ENCODE data around the gene KRTAP19-8.

KRTAP19-8 gene, protein sequence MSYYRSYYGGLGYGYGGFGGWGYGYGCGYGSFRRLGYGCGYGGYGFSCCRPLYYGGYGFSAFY

DNA sequence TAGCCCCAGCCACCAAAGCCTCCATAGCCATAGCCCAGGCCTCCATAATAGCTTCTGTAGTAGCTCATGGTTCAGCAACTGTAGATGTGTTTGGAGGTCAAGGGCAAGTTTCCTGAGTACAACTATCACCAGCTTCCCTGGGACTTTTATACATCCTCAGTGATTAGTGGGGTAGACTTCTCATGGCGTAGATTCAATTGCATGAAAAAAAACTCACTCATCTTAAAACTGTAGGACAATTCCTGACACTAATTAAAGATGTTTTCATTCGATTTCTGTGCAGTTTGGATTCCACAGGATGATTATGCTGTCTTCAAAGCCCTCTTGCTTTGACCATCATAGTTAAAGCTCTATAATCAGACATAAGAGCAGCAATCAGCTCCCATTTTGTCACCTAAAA, at the start of gene KRTAP19-8:
TSS of gene KRTAP19-8 (minus strand) at position 101 of the 400 bp plus-strand sequence. CDS start at position 68, 33 bp downstream.
- Histone ChIP-seq H3K36me3 (ENCODE audit: insufficient read depth, low read length) (no peaks in the 10 kb centered on the region), H3K9me3 (ENCODE audit: low read depth, low read length) (no peaks in the 10 kb centered on the region), H3K9ac (ENCODE audit: insufficient read length) (no peak within 1 kb of the TSS), H3K4me3 (no peak within 1 kb of the TSS), H3K27ac (no peak within 1 kb of the TSS)
- TF ChIP-seq FOXP2 (optimal IDR thresholded peaks at IDR 0.05; ENCODE audit: control extremely low read depth, extremely low read length, insufficient read depth) (no peak), POLR2AphosphoS5 (IDR thresholded peaks at IDR 0.05; ENCODE audit: borderline replicate concordance, low read depth, low read length) (no peak), EZH2 (IDR thresholded peaks at IDR 0.05) (no peak)
- DNase-seq (ENCODE audit: low read depth, low spot score), result no peak

- H3K27ac ChIP-seq, result no peak overlapping the region
- H3K9ac ChIP-seq (ENCODE audit: insufficient read length), result no peak overlapping the region
- H3K4me3 ChIP-seq, result no peak overlapping the region
- TF ChIP-seq FOXP2 (optimal IDR thresholded peaks at IDR 0.05; ENCODE audit: control extremely low read depth, extremely low read length, insufficient read depth), result no peak
- no peak for TF ChIP-seq POLR2AphosphoS5 (IDR thresholded peaks at IDR 0.05; ENCODE audit: borderline replicate concordance, low read depth, low read length)
- no peak for TF ChIP-seq EZH2 (IDR thresholded peaks at IDR 0.05)
- H3K9me3 ChIP-seq (ENCODE audit: low read depth, low read length), result no peaks in the 10 kb centered on the region
- DNase-seq (ENCODE audit: low read depth, low spot score), result no peak
- H3K36me3 ChIP-seq (ENCODE audit: insufficient read depth, low read length), result no peaks in the 10 kb centered on the region
These were observed 49.6 kb upstream of the KRTAP19-8 start for GRCh38 chr21:31087639-31088473.

DNA sequence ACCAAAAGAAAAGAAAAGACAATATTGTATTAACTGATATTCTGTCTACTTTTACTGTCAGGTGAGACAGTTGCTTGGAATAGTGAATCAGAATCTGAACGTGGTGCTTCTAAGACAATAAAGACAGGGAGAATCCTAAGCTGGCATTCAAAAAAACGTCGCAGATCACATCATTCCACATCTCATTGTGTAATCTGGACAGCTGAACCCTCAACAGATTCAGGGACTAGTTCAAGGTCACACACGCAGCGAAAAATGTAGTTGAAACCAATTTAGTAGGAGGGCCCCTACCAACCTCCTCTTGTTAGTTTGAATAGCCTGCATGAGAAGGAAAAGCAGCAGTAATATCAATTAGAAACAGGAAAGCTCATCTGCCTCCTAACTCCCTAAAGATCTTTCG, 46.4 kb upstream of the KRTAP19-8 start:
- Histone ChIP-seq H3K36me3 (ENCODE audit: insufficient read depth, low read length) (no peaks in the 10 kb centered on the region), H3K4me3 (no peak overlapping the region), H3K27ac (no peak overlapping the region), H3K9ac (ENCODE audit: insufficient read length) (no peak overlapping the region), H3K9me3 (ENCODE audit: low read depth, low read length) (no peaks in the 10 kb centered on the region)
- no peak for TF ChIP-seq FOXP2 (optimal IDR thresholded peaks at IDR 0.05; ENCODE audit: control extremely low read depth, extremely low read length, insufficient read depth)
- TF ChIP-seq POLR2AphosphoS5 (IDR thresholded peaks at IDR 0.05; ENCODE audit: borderline replicate concordance, low read depth, low read length), result no peak
- TF ChIP-seq EZH2 (IDR thresholded peaks at IDR 0.05), result no peak
- DNase-seq (ENCODE audit: low read depth, low spot score), result no peak

DNA sequence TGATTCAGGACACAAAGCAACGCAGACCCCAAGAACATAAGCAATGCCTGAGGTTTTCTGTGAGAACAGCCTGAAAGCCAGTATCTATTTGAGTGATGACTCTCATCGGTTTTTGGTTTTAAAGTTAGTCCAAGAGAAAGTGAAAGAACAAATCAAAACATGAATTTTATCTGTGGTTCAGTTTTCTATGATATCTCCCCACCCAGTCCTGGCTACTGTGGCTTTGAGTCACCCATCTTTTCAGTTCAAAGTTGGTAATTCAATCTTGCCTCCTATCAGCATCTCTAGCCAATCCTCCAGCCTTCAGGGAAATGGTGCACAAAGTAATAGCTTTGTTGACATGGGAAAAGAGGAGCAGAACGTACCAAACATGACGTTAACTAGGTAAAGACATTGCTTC, 40.5 kb upstream of the KRTAP19-8 start:
- Histone ChIP-seq H3K36me3 (ENCODE audit: insufficient read depth, low read length) (no peaks in the 10 kb centered on the region), H3K4me3 (no peak overlapping the region), H3K9me3 (ENCODE audit: low read depth, low read length) (no peaks in the 10 kb centered on the region), H3K9ac (ENCODE audit: insufficient read length) (no peak overlapping the region), H3K27ac (no peak overlapping the region)
- no peak for TF ChIP-seq POLR2AphosphoS5 (IDR thresholded peaks at IDR 0.05; ENCODE audit: borderline replicate concordance, low read depth, low read length)
- no peak for TF ChIP-seq EZH2 (IDR thresholded peaks at IDR 0.05)
- no peak for TF ChIP-seq FOXP2 (optimal IDR thresholded peaks at IDR 0.05; ENCODE audit: control extremely low read depth, extremely low read length, insufficient read depth)
- DNase-seq (ENCODE audit: low read depth, low spot score), result no peak

GRCh38 chr21:31078216-31078615, 39.9 kb upstream of the KRTAP19-8 start:
- no peak for DNase-seq (ENCODE audit: low read depth, low spot score)
- TF ChIP-seq POLR2AphosphoS5 (IDR thresholded peaks at IDR 0.05; ENCODE audit: borderline replicate concordance, low read depth, low read length) (no peak), EZH2 (IDR thresholded peaks at IDR 0.05) (no peak), FOXP2 (optimal IDR thresholded peaks at IDR 0.05; ENCODE audit: control extremely low read depth, extremely low read length, insufficient read depth) (no peak)
- H3K27ac ChIP-seq, result no peak overlapping the region

DNA sequence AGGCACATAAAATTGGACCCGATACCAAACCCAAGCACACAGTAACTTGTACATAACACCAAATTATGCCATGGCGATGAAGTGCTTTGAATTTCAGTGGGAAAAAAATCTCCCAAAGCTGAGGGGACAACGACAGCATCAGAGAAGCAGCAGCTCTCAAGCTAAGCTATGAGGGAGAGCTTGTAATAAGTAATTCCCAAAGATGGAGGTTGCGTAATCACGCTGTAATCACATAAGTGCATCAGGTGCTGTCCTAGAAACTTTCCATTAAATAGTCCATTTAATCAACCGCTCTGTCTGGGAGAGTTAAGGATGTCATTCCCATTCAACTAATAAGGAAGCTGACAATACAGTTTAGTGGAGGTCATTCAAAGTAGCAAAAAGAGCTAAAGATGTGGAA, 37.6 kb upstream of the KRTAP19-8 start:
- DNase-seq (ENCODE audit: low read depth, low spot score), result no peak
- Histone ChIP-seq H3K27ac (no peak overlapping the region), H3K36me3 (ENCODE audit: insufficient read depth, low read length) (no peaks in the 10 kb centered on the region), H3K9me3 (ENCODE audit: low read depth, low read length) (no peaks in the 10 kb centered on the region), H3K4me3 (no peak overlapping the region), H3K9ac (ENCODE audit: insufficient read length) (no peak overlapping the region)
- TF ChIP-seq EZH2 (IDR thresholded peaks at IDR 0.05), result no peak
- no peak for TF ChIP-seq POLR2AphosphoS5 (IDR thresholded peaks at IDR 0.05; ENCODE audit: borderline replicate concordance, low read depth, low read length)
- no peak for TF ChIP-seq FOXP2 (optimal IDR thresholded peaks at IDR 0.05; ENCODE audit: control extremely low read depth, extremely low read length, insufficient read depth)

More at GRCh38 chr21:31078216-31078615, 39.9 kb upstream of the KRTAP19-8 start:
- Histone ChIP-seq H3K4me3 (no peak overlapping the region), H3K9ac (ENCODE audit: insufficient read length) (no peak overlapping the region), H3K9me3 (ENCODE audit: low read depth, low read length) (no peaks in the 10 kb centered on the region), H3K36me3 (ENCODE audit: insufficient read depth, low read length) (no peaks in the 10 kb centered on the region)

- Histone ChIP-seq H3K27ac (no peak overlapping the region), H3K9ac (ENCODE audit: insufficient read length) (no peak overlapping the region), H3K36me3 (ENCODE audit: insufficient read depth, low read length) (no peaks in the 10 kb centered on the region), H3K4me3 (no peak overlapping the region), H3K9me3 (ENCODE audit: low read depth, low read length) (no peaks in the 10 kb centered on the region)
- no peak for DNase-seq (ENCODE audit: low read depth, low spot score)
- TF ChIP-seq EZH2 (IDR thresholded peaks at IDR 0.05) (no peak), POLR2AphosphoS5 (IDR thresholded peaks at IDR 0.05; ENCODE audit: borderline replicate concordance, low read depth, low read length) (no peak), FOXP2 (optimal IDR thresholded peaks at IDR 0.05; ENCODE audit: control extremely low read depth, extremely low read length, insufficient read depth) (no peak)
These were observed 34.3 kb upstream of the KRTAP19-8 start for GRCh38 chr21:31072533-31072932.

GRCh38 chr21:31064803-31065202, 26.5 kb upstream of the KRTAP19-8 start:
- no peak for DNase-seq (ENCODE audit: low read depth, low spot score)
- no peak overlapping the region for H3K4me3 ChIP-seq

More at GRCh38 chr21:31064803-31065202, 26.5 kb upstream of the KRTAP19-8 start:
- Histone ChIP-seq H3K27ac (no peak overlapping the region), H3K9ac (ENCODE audit: insufficient read length) (no peak overlapping the region), H3K9me3 (ENCODE audit: low read depth, low read length) (no peaks in the 10 kb centered on the region), H3K36me3 (ENCODE audit: insufficient read depth, low read length) (no peaks in the 10 kb centered on the region)
- TF ChIP-seq EZH2 (IDR thresholded peaks at IDR 0.05) (no peak), POLR2AphosphoS5 (IDR thresholded peaks at IDR 0.05; ENCODE audit: borderline replicate concordance, low read depth, low read length) (no peak), FOXP2 (optimal IDR thresholded peaks at IDR 0.05; ENCODE audit: control extremely low read depth, extremely low read length, insufficient read depth) (no peak)
